GM20431 (cell line): ENCODE measurements around the gene MIA.
"Not testable (repeated sequence)": the region's sequence is repeated elsewhere in the genome, so short reads cannot be mapped to it uniquely, and the experiment has no call there.

Experiments used
- in situ Hi-C: fragments of 300-500 bp; cut with MseI, MboI; formaldehyde crosslinking; loops from one replicate; pipeline ENCODE4 v1.15.0; 2020; ENCODE audit warnings: low sequenced_read_pairs; ENCODE audit not compliant: unreplicated experiment

The MIA gene

GRCh38 chr19:40777645-40777936 is 2.3 kb downstream of the MIA start:
- in situ Hi-C loops = no loop called here

GRCh38 chr19:40777937-40778705 is 2.8 kb downstream of the MIA start, which contains the start of gene RAB4B:
Gene RAB4B, plus strand, starts transcription at chr19:40778247. Its CDS starts 129 bp downstream, at chr19:40778376.
- in situ Hi-C loops = no loop called here

GRCh38 chr19:40778706-40779284 is 3.5 kb downstream of the MIA start:
- in situ Hi-C loops = no loop called here

- in situ Hi-C loops = no loop called here
Observed at GRCh38 chr19:40780582-40780981, 5.3 kb downstream of the MIA start.

GRCh38 chr19:40781140-40781539 is 5.8 kb downstream of the MIA start:
- in situ Hi-C loops = no loop called here

GRCh38 chr19:40783711-40784110 is 8.4 kb downstream of the MIA start:
- in situ Hi-C loops = no loop called here

GRCh38 chr19:40784146-40784545 is 8.8 kb downstream of the MIA start:
- in situ Hi-C loops = not testable (repeated sequence)

- in situ Hi-C loops = no loop called here
Observed at GRCh38 chr19:40785526-40785925, 10.2 kb downstream of the MIA start.

GRCh38 chr19:40786060-40787037 is 11.0 kb downstream of the MIA start:
- in situ Hi-C loops = no loop called here

- in situ Hi-C loops = no loop called here
Observed at GRCh38 chr19:40791349-40791748, 16.0 kb downstream of the MIA start.

GRCh38 chr19:40791996-40792395 is 16.7 kb downstream of the MIA start:
- in situ Hi-C loops = no loop called here

GRCh38 chr19:40797166-40797962 is 22.0 kb downstream of the MIA start:
- in situ Hi-C loops = no loop called here

- in situ Hi-C loops = no loop called here
Observed at GRCh38 chr19:40797963-40798682, 22.8 kb downstream of the MIA start.

GRCh38 chr19:40798683-40799557 is 23.6 kb downstream of the MIA start, which contains the start of gene EGLN2:
Gene EGLN2, plus strand, starts transcription at chr19:40799191. Its CDS starts 1,382 bp downstream, at chr19:40800573.
- in situ Hi-C loops = no loop called here

- in situ Hi-C loops = no loop called here
Observed at GRCh38 chr19:40799558-40800338, 24.4 kb downstream of the MIA start.

GRCh38 chr19:40800339-40800996 is 25.1 kb downstream of the MIA start:
- in situ Hi-C loops = no loop called here

- in situ Hi-C loops = no loop called here
Observed at GRCh38 chr19:40800997-40801377, 25.7 kb downstream of the MIA start.
